ENCODE data around the gene ADAM21. TPM values are rescaled to one million over a fixed set of nuclear protein-coding genes. Genes with fewer than 3 reads are reported as not detected.
A peak's percentile ranks its signal among the peaks of the same experiment; 100 is the strongest.

The ADAM21 gene
- total and polyA plus RNA-seq, 2 donors (not counting 1 experiment from before 2014, with no cell fraction given), result not detected

DNA sequence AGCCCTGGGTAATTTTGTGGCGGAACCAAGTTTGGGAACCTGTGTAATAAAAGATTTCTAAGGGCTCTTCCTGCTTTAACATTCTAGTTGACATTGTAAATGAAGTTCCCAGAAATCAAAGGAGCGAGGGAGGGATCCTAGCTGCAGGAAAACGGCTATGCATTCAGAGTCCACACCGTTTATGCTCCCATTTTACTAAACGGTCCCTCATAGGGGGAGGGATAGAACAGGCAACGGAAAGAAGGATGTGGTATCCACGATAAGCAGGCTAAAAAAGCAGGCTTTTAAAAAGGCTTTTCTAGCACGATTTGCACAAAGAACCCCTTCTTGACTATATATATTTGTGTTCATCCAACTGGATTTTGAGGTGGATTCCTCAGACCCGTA lies 35.6 kb upstream of the ADAM21 start:
- Histone ChIP-seq H3K79me2 (ENCODE audit: control insufficient read depth, insufficient read depth, low read length) (peaks cover 45% of the 10 kb centered on the region), H3K9ac (ENCODE audit: low read length) (peak overlapping the region; percentile 83), H3K4me2 (replicated peaks; ENCODE audit: low read depth, low read length, poor library complexity, severe bottlenecking) (peak overlapping the region; percentile 80), H4K20me1 (ENCODE audit: control insufficient read depth, insufficient read depth, low read length, poor library complexity, severe bottlenecking) (peaks cover 7% of the 10 kb centered on the region), H3K36me3 (replicated peaks in 1 of 2; ENCODE audit: control extremely low read depth in 1 of 2, control insufficient read depth in 1 of 2, extremely low read depth in 1 of 2, insufficient read depth in 2 of 2, low read length in 1 of 2) (peaks cover 0 to 2% of the 10 kb centered on the region in 2 experiments), H3K27ac (ENCODE audit: low read length in 2 of 2) (peak overlapping the region; percentile 68 to 72), H3K9me3 (ENCODE audit: control extremely low read depth in 1 of 3, control insufficient read depth in 2 of 3, insufficient read depth in 1 of 3, low read length in 2 of 3) (no peaks in the 10 kb centered on the region), H3K4me1 (ENCODE audit: control insufficient read depth in 2 of 2, insufficient read depth in 2 of 2, low read length in 2 of 2) (peaks cover 3 to 11% of the 10 kb centered on the region in 2 donors), H3K27me3 (replicated peaks in 1 of 4; ENCODE audit: control extremely low read depth in 1 of 4, control insufficient read depth in 3 of 4, insufficient read depth in 4 of 4, low read length in 3 of 4) (no peaks in the 10 kb centered on the region), H3K4me3 (ENCODE audit: control extremely low read depth in 1 of 5, extremely low read depth in 1 of 5, insufficient read depth in 1 of 5, low read depth in 2 of 5, low read length in 4 of 5) (peak overlapping the region; percentile 69 to 93 (median 81)), H2AFZ (ENCODE audit: insufficient read depth, low read depth, low read length, poor library complexity, severe bottlenecking) (peak overlapping the region; percentile 81)
- ChIA-PET CTCF (no interaction called here), POLR2A (no interaction called here)
- Mint-ChIP-seq H3K9me3 (ENCODE audit: insufficient read depth) (no peaks in the 10 kb centered on the region), H3K4me3 (peak overlapping the region; percentile 89), H3K27ac (peak overlapping the region; percentile 55), H3K27me3 (peaks cover 9% of the 10 kb centered on the region), H3K4me1 (peaks cover 25% of the 10 kb centered on the region)
- intact Hi-C loops (cut with micrococcal nuclease), result no loop called here
- no peak for TF ChIP-seq EZH2 (IDR thresholded peaks at IDR 0.05; ENCODE audit: borderline replicate concordance, insufficient read depth, low read depth, low read length, poor library complexity, severe bottlenecking)
- no peak for TF ChIP-seq CTCF (IDR thresholded peaks at IDR 0.05)
- 0% methylated on average over 3 of the region's 9 CpGs for WGBS (ENCODE audit: insufficient coverage)
- ATAC-seq (ENCODE audit: low read depth) (no peak), DNase-seq (no peak)

- under 1% methylated on average over 20 of the region's 22 CpGs for WGBS (ENCODE audit: insufficient coverage)
- no peak for TF ChIP-seq CTCF (IDR thresholded peaks at IDR 0.05)
- no peak for TF ChIP-seq EZH2 (IDR thresholded peaks at IDR 0.05; ENCODE audit: borderline replicate concordance, insufficient read depth, low read depth, low read length, poor library complexity, severe bottlenecking)
- intact Hi-C loops (cut with micrococcal nuclease), result no loop called here
- peak; percentile 71 for ATAC-seq (ENCODE audit: low read depth)
- Mint-ChIP-seq H3K4me1 (peaks cover 24% of the 10 kb centered on the region), H3K27me3 (peaks cover 12% of the 10 kb centered on the region), H3K9me3 (ENCODE audit: insufficient read depth) (no peaks in the 10 kb centered on the region), H3K27ac (peak within 1 kb of the TSS; percentile 55), H3K4me3 (peak within 1 kb of the TSS; percentile 89)
- H3K36me3 ChIP-seq (replicated peaks in 1 of 2; ENCODE audit: control extremely low read depth in 1 of 2, control insufficient read depth in 1 of 2, extremely low read depth in 1 of 2, insufficient read depth in 2 of 2, low read length in 1 of 2), result peaks cover 0 to under 1% of the 10 kb centered on the region in 2 experiments
- peaks cover 2% of the 10 kb centered on the region for H4K20me1 ChIP-seq (ENCODE audit: control insufficient read depth, insufficient read depth, low read length, poor library complexity, severe bottlenecking)
- peak within 1 kb of the TSS; percentile 81 for H2AFZ ChIP-seq (ENCODE audit: insufficient read depth, low read depth, low read length, poor library complexity, severe bottlenecking)
- POLR2A ChIA-PET, result no interaction called here
- peak within 1 kb of the TSS; percentile 83 for H3K9ac ChIP-seq (ENCODE audit: low read length)
- CTCF ChIA-PET, result interaction anchor here (1.4 kb wide), 2 partner anchors 14 to 58 kb away, joined by 3 read pairs; partner anchors contain the start of gene COX16
- peak within 1 kb of the TSS; percentile 80 for H3K4me2 ChIP-seq (replicated peaks; ENCODE audit: low read depth, low read length, poor library complexity, severe bottlenecking)
- peaks cover 3 to 11% of the 10 kb centered on the region in 2 donors for H3K4me1 ChIP-seq (ENCODE audit: control insufficient read depth in 2 of 2, insufficient read depth in 2 of 2, low read length in 2 of 2)
- H3K79me2 ChIP-seq (ENCODE audit: control insufficient read depth, insufficient read depth, low read length), result peaks cover 40% of the 10 kb centered on the region
- DNase-seq, result peak; percentile 68
- peak within 1 kb of the TSS; percentile 68 to 72 for H3K27ac ChIP-seq (ENCODE audit: low read length in 2 of 2)
- no peaks in the 10 kb centered on the region for H3K27me3 ChIP-seq (replicated peaks in 1 of 4; ENCODE audit: control extremely low read depth in 1 of 4, control insufficient read depth in 3 of 4, insufficient read depth in 4 of 4, low read length in 3 of 4)
- H3K9me3 ChIP-seq (ENCODE audit: control extremely low read depth in 1 of 3, control insufficient read depth in 2 of 3, insufficient read depth in 1 of 3, low read length in 2 of 3), result no peaks in the 10 kb centered on the region
- H3K4me3 ChIP-seq (ENCODE audit: control extremely low read depth in 1 of 5, extremely low read depth in 1 of 5, insufficient read depth in 1 of 5, low read depth in 2 of 5, low read length in 4 of 5), result peak within 1 kb of the TSS; percentile 69 to 93 (median 81)
Observed at GRCh38 chr14:70416725-70417349, 35.1 kb upstream of the ADAM21 start, which contains the start of gene SYNJ2BP. TSS of gene SYNJ2BP (minus strand) at chr14:70417090. CDS start at chr14:70416963, 127 bp downstream.
